Measurements from ENCODE around the gene IQSEC1. TPM values are rescaled to one million over a fixed set of nuclear protein-coding genes. Genes with fewer than 3 reads are reported as not detected.

The IQSEC1 gene
- total RNA-seq, 4 donors from 2014 or later = 33.6 to 72.0 (median 55.9) TPM

DNA sequence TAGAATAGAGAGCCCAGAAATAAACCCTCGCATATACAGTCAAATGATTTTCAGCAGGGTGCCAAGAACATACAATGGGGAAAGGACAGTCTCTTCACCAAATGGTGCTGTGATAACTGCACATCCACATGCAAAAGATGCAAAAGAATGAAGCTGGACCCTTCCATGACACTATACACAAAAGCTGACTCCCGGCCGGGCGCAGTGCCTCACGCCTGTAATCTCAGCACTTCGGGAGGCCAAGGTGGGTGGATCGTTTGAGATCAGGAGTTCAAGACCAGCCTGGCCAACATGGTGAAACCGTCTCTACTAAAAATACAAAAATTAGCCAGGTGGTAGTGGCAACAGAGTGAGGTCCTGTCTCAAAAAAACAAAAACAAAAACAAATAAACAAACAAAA is 43.2 kb upstream of the IQSEC1 start:
- TF ChIP-seq CTCF (IDR thresholded peaks at IDR 0.05) = no peak
- ATAC-seq (ENCODE audit: low FRiP score) = no peak
- DNase-seq (ENCODE audit: low spot score) = no peak

- no peak for DNase-seq (ENCODE audit: low spot score)
Measured at GRCh38 chr3:13115991-13116390, 42.8 kb upstream of the IQSEC1 start.

GRCh38 chr3:13115576-13115910 is 42.3 kb upstream of the IQSEC1 start:
- ATAC-seq (ENCODE audit: low FRiP score) (no peak), DNase-seq (ENCODE audit: low spot score) (no peak)
- TF ChIP-seq CTCF (IDR thresholded peaks at IDR 0.05) = no peak

More at GRCh38 chr3:13115991-13116390, 42.8 kb upstream of the IQSEC1 start:
- no peak for ATAC-seq (ENCODE audit: low FRiP score)
- no peak for TF ChIP-seq CTCF (IDR thresholded peaks at IDR 0.05)

DNA sequence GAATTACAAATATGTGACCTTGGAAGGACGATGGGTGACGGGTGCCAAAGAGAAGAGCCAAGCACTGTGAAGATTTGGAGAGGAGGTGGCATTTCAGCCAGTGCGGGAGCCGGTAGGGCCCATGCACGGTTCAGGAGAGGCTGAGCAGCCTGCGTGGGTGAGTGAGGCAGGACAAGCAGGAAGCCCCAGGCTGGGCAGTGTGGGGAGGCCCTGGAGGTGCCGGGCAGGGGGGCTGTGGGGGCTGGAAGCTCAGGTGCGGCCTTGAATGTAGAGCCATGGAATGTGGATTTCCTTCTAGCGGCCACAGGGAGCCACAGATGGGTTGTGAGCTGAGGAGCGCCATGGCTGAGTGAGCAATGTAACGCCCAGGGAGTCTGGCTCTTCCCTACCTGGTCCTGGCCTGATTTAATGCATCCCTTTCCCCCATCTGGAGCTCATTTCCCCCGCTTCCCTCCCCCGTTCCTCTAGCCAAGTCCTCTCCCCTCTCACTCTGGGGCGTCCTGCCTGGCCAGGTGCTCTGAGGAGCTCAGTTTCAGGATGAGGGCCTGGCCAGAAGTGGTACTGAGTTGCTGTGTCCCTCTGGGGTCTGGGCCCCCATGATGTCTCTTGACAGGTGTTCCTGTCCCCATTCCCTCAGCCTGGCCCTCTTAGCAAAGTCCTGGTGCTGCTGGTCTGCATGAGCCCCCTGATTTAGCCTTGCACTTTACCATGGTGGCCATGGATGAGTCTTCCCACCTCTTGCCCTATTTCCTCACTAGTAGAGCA is 41.8 kb upstream of the IQSEC1 start:
- no peak for TF ChIP-seq CTCF (IDR thresholded peaks at IDR 0.05)
- DNase-seq (ENCODE audit: low spot score) (no peak), ATAC-seq (ENCODE audit: low FRiP score) (no peak)

DNA sequence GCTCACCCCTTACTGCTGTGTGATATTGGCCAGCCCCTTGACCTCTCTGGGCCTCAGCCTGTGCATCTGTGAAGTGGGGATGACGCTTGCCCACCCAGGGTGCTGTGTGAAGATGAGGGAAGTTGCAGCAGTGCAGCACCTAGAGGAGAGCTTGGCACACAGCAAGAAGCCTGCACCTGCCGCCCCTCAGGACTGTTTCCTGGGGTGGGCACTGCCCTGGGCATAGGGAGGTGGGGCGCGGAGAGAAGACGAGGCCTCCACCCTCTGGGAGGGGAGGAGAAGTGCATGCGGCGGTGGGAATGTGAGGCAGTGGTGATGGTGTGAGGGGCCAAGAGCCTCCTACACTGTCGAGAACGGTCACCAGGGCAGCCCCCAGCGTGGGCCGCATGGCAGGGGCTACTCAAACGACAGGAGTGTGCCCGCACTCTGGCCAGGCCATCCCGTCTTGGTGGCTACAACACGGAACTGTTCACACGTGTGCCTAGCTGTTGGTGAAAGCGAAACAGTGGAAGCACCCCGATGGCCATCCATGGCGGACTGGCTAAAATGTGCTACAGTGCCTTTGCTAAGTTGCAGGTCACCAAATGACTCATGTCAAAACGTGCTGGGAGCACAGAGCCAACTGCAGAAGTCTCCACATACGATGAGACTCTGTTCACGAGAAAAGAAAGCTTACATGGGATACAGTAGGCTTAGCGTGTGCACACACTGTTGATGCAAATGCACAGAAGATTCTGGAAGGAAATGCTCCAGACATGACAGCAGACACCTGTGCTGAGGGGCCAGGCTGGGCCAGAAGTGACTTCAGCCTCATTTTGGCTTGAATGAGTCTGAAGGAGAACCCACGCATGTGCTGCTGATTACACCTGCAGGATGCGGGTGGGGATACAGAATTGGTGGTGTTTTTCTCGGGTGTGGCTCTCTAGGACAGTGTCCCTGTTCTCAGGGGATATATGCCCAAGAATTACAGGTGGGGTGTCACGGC is 40.4 kb upstream of the IQSEC1 start:
- ATAC-seq (ENCODE audit: low FRiP score) = no peak
- no peak for TF ChIP-seq CTCF (IDR thresholded peaks at IDR 0.05)
- no peak for DNase-seq (ENCODE audit: low spot score)

DNA sequence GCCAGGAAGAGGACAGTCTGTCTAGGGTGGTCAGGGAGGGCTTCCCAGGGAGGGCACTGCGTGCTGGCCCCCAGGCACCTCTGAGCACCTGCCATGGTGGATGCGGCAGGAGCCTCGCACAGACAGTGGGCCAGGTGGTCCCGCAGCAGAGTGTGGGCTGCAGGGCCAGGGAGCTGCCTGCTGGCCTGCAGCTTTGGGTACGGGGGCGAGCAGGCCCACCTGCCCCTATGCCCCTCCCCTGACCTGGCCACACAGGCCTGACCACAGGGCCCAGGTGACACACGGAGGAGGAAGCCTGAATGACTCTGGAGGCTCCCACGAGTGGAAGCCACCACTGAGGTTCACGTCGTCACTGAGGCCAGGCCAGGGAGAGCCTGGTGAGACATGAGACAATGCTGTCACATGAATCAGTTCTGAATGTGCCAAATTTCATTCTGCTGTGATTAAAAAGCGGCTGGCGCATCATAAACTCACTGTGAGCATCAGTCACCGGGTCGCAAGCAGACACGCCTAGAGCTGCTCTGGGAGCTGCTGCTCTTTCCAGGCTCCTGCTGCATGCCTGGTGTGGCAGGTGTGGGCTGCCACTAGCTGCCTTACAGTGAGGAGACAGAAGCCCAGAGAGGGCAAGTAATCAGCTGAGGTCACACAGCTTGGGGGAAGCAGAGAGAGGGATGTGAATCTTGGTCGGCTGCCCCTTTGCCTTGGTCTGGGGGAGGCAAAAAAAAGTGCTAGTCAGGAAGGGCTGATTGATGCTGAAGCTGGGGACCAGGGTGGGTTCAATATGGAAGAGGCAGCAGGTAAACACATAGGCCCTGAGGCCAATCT is 39.5 kb upstream of the IQSEC1 start:
- ATAC-seq (ENCODE audit: low FRiP score) = no peak
- no peak for TF ChIP-seq CTCF (IDR thresholded peaks at IDR 0.05)
- no peak for DNase-seq (ENCODE audit: low spot score)

All from omental fat pad (tissue), 4 donors.